Measurements from ENCODE around the gene LIPI.
"Not testable (repeated sequence)": the region's sequence is repeated elsewhere in the genome, so short reads cannot be mapped to it uniquely, and the experiment has no call there.

GRCh38 chr21:14166463-14167223 is 44.1 kb downstream of the LIPI start:
- not testable (repeated sequence) for TF ChIP-seq CTCF (conservative IDR thresholded peaks at IDR 0.05; ENCODE audit: low read depth, low read length); EZH2 (IDR thresholded peaks at IDR 0.05; ENCODE audit: low read length, unreplicated experiment)
